Mucosa of rectum (tissue), 2 donors: ENCODE data around the gene WNT9B.

Experiments used
- H3K27ac ChIP-seq, 2 donors: one replicate each; pipeline ENCODE4 v1.7.0; 2013; ENCODE audit warnings: inconsistent platforms in 2 of 2, low read depth in 2 of 2, low read length in 2 of 2
- H3K27me3 ChIP-seq, 2 donors: one replicate each; pipeline ENCODE4 v1.7.0; 2013; ENCODE audit warnings: low read length in 2 of 2; ENCODE audit not compliant: control insufficient read depth in 2 of 2, insufficient read depth in 2 of 2
- H3K36me3 ChIP-seq, 2 donors: one replicate each; pipeline ENCODE4 v1.7.0; 2013; ENCODE audit warnings: low read length in 2 of 2; ENCODE audit not compliant: control insufficient read depth in 2 of 2, insufficient read depth in 2 of 2
- H3K4me1 ChIP-seq, 2 donors: one replicate each; pipeline ENCODE4 v1.7.0; 2013; ENCODE audit warnings: low read length in 2 of 2, mild to moderate bottlenecking in 1 of 2; ENCODE audit not compliant: control insufficient read depth in 2 of 2, insufficient read depth in 2 of 2
- H3K4me3 ChIP-seq, 2 donors: one replicate each; pipeline ENCODE4 v1.7.0; 2013; ENCODE audit warnings: low read length in 2 of 2
- H3K9ac ChIP-seq, 2 donors: one replicate each; pipeline ENCODE4 v1.7.0; 2013; ENCODE audit warnings: low read length in 2 of 2, low read depth in 1 of 2, mild to moderate bottlenecking in 1 of 2
- H3K9me3 ChIP-seq, 2 donors: one replicate each; pipeline ENCODE4 v1.7.0; 2013; ENCODE audit warnings: low read length in 2 of 2; ENCODE audit not compliant: control insufficient read depth in 2 of 2
- donor health status: healthy.
- donor health status: Normal muscosa, but diverticular disease.

Gene WNT9B

GRCh38 chr17:46854948-46855347 lies 3.6 kb downstream of the WNT9B start:
- H3K27ac ChIP-seq = no peak overlapping the region
- no peaks in the 10 kb centered on the region for H3K9me3 ChIP-seq
- no peak overlapping the region for H3K9ac ChIP-seq
- peaks cover 10% of the 10 kb centered on the region in 2 donors for H3K4me1 ChIP-seq
- no peak overlapping the region for H3K4me3 ChIP-seq
- H3K27me3 ChIP-seq = peaks cover 25 to 29% of the 10 kb centered on the region in 2 donors
- H3K36me3 ChIP-seq = no peaks in the 10 kb centered on the region

- Histone ChIP-seq H3K27me3 (peaks cover 7 to 10% of the 10 kb centered on the region in 2 donors), H3K9ac (no peak overlapping the region)
Measured at GRCh38 chr17:46857600-46857999, 6.2 kb downstream of the WNT9B start.

GRCh38 chr17:46859996-46860395 lies 8.6 kb downstream of the WNT9B start:
- Histone ChIP-seq H3K27me3 (no peaks in the 10 kb centered on the region), H3K4me3 (no peak overlapping the region), H3K9ac (no peak overlapping the region), H3K36me3 (no peaks in the 10 kb centered on the region), H3K9me3 (no peaks in the 10 kb centered on the region), H3K4me1 (no peaks in the 10 kb centered on the region), H3K27ac (no peak overlapping the region)

More at GRCh38 chr17:46857600-46857999, 6.2 kb downstream of the WNT9B start:
- Histone ChIP-seq H3K27ac (no peak overlapping the region), H3K4me3 (no peak overlapping the region), H3K9me3 (no peaks in the 10 kb centered on the region), H3K4me1 (no peaks in the 10 kb centered on the region), H3K36me3 (no peaks in the 10 kb centered on the region)

GRCh38 chr17:46862949-46863348 lies 11.6 kb downstream of the WNT9B start:
- H3K4me3 ChIP-seq = no peak overlapping the region
- H3K27ac ChIP-seq = no peak overlapping the region
- H3K27me3 ChIP-seq = peaks cover 0 to 2% of the 10 kb centered on the region in 2 donors
- no peak overlapping the region for H3K9ac ChIP-seq
- no peaks in the 10 kb centered on the region for H3K36me3 ChIP-seq
- no peaks in the 10 kb centered on the region for H3K4me1 ChIP-seq
- H3K9me3 ChIP-seq = no peaks in the 10 kb centered on the region

GRCh38 chr17:46863383-46864121 lies 12.2 kb downstream of the WNT9B start:
- Histone ChIP-seq H3K36me3 (no peaks in the 10 kb centered on the region), H3K27me3 (peaks cover 0 to 2% of the 10 kb centered on the region in 2 donors), H3K27ac (no peak overlapping the region), H3K4me1 (no peaks in the 10 kb centered on the region), H3K4me3 (no peak overlapping the region), H3K9me3 (no peaks in the 10 kb centered on the region), H3K9ac (no peak overlapping the region)

- Histone ChIP-seq H3K36me3 (no peaks in the 10 kb centered on the region), H3K4me1 (no peaks in the 10 kb centered on the region), H3K4me3 (no peak overlapping the region), H3K9me3 (no peaks in the 10 kb centered on the region), H3K27me3 (peaks cover 0 to 2% of the 10 kb centered on the region in 2 donors), H3K27ac (no peak overlapping the region), H3K9ac (no peak overlapping the region)
Measured at GRCh38 chr17:46865100-46865499, 13.7 kb downstream of the WNT9B start.

GRCh38 chr17:46866325-46866724 lies 14.9 kb downstream of the WNT9B start:
- Histone ChIP-seq H3K9ac (no peak overlapping the region), H3K9me3 (no peaks in the 10 kb centered on the region)

GRCh38 chr17:46866747-46867146 lies 15.4 kb downstream of the WNT9B start:
- Histone ChIP-seq H3K4me3 (no peak overlapping the region), H3K9me3 (no peaks in the 10 kb centered on the region), H3K27ac (no peak overlapping the region), H3K9ac (no peak overlapping the region), H3K36me3 (no peaks in the 10 kb centered on the region), H3K4me1 (peaks cover 6 to 9% of the 10 kb centered on the region in 2 donors), H3K27me3 (peaks cover 0 to 2% of the 10 kb centered on the region in 2 donors)

More at GRCh38 chr17:46866325-46866724, 14.9 kb downstream of the WNT9B start:
- no peak overlapping the region for H3K4me3 ChIP-seq
- H3K36me3 ChIP-seq = no peaks in the 10 kb centered on the region
- peaks cover 0 to 2% of the 10 kb centered on the region in 2 donors for H3K27me3 ChIP-seq
- peaks cover 6 to 9% of the 10 kb centered on the region in 2 donors for H3K4me1 ChIP-seq
- no peak overlapping the region for H3K27ac ChIP-seq

- H3K27ac ChIP-seq = no peak overlapping the region
- no peak overlapping the region for H3K4me3 ChIP-seq
- peaks cover 0 to 2% of the 10 kb centered on the region in 2 donors for H3K27me3 ChIP-seq
- no peaks in the 10 kb centered on the region for H3K36me3 ChIP-seq
- peaks cover 6 to 9% of the 10 kb centered on the region in 2 donors for H3K4me1 ChIP-seq
- H3K9me3 ChIP-seq = no peaks in the 10 kb centered on the region
- no peak overlapping the region for H3K9ac ChIP-seq
Measured at GRCh38 chr17:46868689-46869187, 17.4 kb downstream of the WNT9B start.

GRCh38 chr17:46869296-46869695 lies 17.9 kb downstream of the WNT9B start:
- Histone ChIP-seq H3K27me3 (peaks cover 0 to 2% of the 10 kb centered on the region in 2 donors), H3K9me3 (no peaks in the 10 kb centered on the region), H3K4me1 (peaks cover 6 to 9% of the 10 kb centered on the region in 2 donors), H3K36me3 (no peaks in the 10 kb centered on the region), H3K4me3 (no peak overlapping the region), H3K9ac (no peak overlapping the region), H3K27ac (no peak overlapping the region)
